ENCODE measurements around the gene YIF1A.

Gene YIF1A

DNA sequence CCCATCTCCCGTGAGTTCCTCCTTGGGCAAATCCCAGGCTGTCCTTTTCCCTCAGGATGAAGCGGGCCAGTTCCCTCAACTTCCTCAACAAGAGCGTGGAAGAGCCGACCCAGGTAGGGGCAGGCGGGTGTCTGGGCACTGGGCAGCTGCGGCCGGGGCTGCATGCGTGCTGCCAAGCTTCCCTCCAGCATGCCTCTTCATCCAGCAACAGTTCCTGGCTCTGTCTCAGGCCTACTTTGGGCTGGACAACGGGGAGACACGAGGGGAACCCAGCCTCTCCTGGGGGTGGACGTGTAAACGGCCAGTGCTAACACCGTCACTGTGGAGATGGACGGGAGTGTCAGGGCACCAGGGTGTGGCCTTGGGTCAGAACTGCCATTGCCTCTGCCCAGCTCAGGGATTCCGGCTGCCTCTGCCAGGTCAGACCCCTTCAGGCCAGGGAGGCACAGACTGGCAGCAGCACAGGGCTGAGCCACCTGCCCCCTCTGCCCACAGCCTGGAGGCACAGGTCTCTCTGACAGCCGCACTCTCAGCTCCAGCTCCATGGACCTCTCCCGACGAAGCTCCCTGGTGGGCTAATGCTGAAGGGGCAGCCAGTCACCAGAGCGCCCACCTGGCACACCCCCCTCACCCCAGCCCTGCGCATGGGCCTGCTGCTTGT is 22.4 kb downstream of the YIF1A start:
- no peak for DNase-seq (ENCODE audit: low read depth)
- peak overlapping the region; percentile 63 for H3K4me3 ChIP-seq (ENCODE audit: control insufficient read depth, low read depth, low read length)
- TF ChIP-seq CTCF (conservative IDR thresholded peaks at IDR 0.05; ENCODE audit: control insufficient read depth, insufficient read depth, low read depth, low read length): no peak

DNA sequence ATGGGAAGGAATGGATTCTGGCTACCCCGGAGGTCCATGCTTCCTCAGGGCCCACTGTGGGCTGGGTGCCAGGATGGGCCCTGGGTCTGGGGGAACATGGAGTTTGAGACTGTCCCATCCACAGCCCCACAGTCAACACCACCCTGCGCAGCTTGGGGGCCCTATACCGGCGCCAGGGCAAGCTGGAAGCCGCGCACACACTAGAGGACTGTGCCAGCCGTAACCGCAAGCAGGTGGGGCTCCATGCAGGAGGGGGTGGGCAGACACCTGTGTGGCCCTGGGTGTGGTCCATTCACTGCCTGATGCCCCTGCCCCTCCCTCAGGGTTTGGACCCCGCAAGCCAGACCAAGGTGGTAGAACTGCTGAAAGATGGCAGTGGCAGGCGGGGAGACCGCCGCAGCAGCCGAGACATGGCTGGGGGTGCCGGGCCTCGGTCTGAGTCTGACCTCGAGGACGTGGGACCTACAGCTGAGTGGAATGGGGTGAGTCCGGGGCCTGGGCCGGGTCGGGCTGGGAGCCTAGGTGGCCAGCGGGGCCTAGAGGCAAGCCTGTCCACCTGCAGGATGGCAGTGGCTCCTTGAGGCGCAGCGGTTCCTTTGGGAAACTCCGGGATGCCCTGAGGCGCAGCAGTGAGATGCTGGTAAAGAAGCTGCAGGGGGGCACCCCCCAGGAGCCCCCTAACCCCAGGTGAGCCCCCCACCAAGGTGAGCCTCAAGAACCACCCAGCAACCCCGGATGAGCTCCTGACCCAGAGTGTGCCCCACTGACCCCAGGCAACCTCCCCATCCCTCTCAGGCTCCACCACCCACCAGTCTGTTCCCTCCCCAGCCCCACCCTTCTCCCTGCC is 23.2 kb downstream of the YIF1A start:
- no peak for TF ChIP-seq CTCF (conservative IDR thresholded peaks at IDR 0.05; ENCODE audit: control insufficient read depth, insufficient read depth, low read depth, low read length)
- no peak overlapping the region for H3K4me3 ChIP-seq (ENCODE audit: control insufficient read depth, low read depth, low read length)
- DNase-seq (ENCODE audit: low read depth): no peak

- no peak overlapping the region for H3K4me3 ChIP-seq (ENCODE audit: control insufficient read depth, low read depth, low read length)
- peak; percentile 30 for TF ChIP-seq CTCF (conservative IDR thresholded peaks at IDR 0.05; ENCODE audit: control insufficient read depth, insufficient read depth, low read depth, low read length)
- no peak for DNase-seq (ENCODE audit: low read depth)
Measured at GRCh38 chr11:66264914-66265313, 24.0 kb downstream of the YIF1A start.

GRCh38 chr11:66264383-66264782 is 24.6 kb downstream of the YIF1A start:
- no peak for TF ChIP-seq CTCF (conservative IDR thresholded peaks at IDR 0.05; ENCODE audit: control insufficient read depth, insufficient read depth, low read depth, low read length)
- no peak overlapping the region for H3K4me3 ChIP-seq (ENCODE audit: control insufficient read depth, low read depth, low read length)
- DNase-seq (ENCODE audit: low read depth): no peak

DNA sequence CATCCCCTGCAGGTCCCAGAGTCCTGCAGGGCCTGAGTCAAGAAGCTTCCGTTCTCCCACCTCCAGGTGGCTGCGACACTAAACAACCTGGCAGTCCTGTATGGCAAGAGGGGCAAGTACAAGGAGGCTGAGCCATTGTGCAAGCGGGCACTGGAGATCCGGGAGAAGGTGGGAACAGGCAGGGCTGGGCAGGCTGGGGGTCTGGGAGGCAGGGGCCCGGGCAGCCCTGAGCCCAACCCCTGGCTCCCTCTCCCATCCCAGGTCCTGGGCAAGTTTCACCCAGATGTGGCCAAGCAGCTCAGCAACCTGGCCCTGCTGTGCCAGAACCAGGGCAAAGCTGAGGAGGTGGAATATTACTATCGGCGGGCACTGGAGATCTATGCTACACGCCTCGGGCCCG is 25.2 kb downstream of the YIF1A start:
- no peak for DNase-seq (ENCODE audit: low read depth)
- no peak overlapping the region for H3K4me3 ChIP-seq (ENCODE audit: control insufficient read depth, low read depth, low read length)
- TF ChIP-seq CTCF (conservative IDR thresholded peaks at IDR 0.05; ENCODE audit: control insufficient read depth, insufficient read depth, low read depth, low read length): no peak

- no peak for TF ChIP-seq CTCF (conservative IDR thresholded peaks at IDR 0.05; ENCODE audit: control insufficient read depth, insufficient read depth, low read depth, low read length)
- DNase-seq (ENCODE audit: low read depth): no peak
- H3K4me3 ChIP-seq (ENCODE audit: control insufficient read depth, low read depth, low read length): no peak overlapping the region
Measured at GRCh38 chr11:66263231-66263630, 25.7 kb downstream of the YIF1A start.
